HG03432 (cell line): ENCODE data around the gene NUDT12.

Experiments
- ATAC-seq: cut with Tn5 transposase; IDR thresholded peaks from one replicate; pipeline ENCODE4 v1.9.1; 2021; ENCODE audit warnings: mild to moderate bottlenecking, moderate library complexity; ENCODE audit not compliant: unreplicated experiment

Gene NUDT12

DNA sequence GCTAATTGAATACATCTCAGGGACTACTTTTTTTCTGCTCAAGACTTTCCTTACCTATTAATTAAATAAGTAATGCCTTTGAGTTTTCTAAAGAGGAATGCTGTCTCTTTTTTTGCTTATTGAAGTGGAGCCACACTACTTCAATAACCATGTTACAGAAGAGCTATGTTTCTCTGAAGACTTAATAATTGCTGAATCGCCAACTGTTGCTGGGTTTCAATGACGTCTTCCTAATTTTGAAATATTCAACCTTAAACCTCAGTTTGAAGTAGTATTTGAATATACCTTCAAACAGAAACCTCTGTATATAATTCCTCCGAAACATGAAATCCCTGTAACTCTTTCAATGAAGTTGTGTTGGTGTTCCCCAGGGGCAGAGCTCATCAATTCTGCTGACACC, 21.0 kb downstream of the NUDT12 start:
- ATAC-seq = no peak

DNA sequence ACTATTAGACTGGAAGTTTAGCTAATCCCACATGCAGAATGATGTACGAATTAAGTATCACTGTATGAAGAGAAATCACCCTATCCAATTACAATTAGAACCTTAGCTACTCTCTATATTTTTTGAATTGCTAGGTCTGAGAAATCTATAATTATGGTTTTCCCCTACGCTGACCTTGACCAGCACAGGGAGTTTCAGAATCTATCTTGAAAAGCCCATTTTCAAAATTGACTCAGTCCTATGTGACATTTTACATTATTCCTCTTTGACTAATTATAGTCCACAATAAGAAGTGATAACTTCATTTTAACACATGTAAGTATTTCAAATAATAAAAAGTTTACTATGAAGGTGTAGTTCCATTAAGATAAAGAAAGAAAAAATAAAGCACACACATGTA, 21.5 kb downstream of the NUDT12 start:
- no peak for ATAC-seq

- no peak for ATAC-seq
These were observed 22.9 kb downstream of the NUDT12 start for GRCh38 chr5:103539376-103540330.

- no peak for ATAC-seq
These were observed 30.4 kb downstream of the NUDT12 start for GRCh38 chr5:103532086-103532734.

DNA sequence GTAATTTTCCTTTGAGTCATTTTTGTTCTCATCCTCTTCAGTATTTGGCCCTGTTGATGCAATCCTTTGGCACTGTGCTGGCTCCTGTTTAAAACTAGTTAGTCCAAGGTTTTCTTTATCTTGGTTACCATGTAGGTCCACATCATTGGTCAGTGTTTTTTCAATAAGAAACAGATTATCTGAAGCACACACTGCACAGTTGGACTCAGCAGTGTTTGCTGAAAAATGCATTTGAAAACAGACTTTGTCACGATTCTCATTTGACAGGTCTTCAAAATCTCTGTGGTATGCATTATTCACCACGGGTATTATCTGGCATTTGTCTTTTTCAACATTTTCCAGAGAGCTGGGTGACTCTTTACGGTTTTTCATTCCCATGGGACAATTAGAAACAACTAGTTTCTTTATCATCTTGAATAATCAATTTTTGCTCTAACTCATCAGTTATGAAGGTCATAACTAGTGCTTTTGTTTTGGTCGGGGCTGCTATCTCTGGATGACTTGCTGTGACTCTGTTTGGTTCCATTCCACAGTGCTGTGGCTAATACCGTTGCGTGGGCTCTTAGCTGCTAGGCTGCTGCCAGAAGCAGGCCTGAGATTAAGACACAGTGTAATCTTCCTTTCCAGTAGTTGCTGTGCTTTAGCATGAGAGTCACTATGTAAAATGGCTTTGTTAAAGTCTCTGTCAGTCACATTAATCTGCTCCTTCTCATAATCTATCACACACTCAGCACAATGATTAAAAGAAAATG, 36.2 kb downstream of the NUDT12 start:
- ATAC-seq = no peak

DNA sequence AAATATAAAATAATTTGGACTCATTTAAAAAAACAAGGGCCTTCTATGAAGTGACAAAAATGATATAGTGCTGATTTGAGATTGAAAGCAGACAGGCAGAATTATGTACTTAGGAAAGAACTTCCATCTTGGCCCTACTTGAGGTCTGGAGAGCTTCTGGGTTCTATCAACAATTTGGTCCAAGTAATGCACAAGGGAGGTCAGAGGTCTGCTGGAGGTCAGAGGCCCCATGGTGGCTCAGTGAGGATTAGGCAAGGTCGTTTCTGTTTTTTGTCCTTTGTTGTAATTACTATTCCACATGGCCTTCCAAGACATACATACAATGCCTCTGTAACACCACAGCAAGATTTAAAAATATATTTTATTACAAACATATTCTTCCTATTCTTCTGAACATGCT, 37.2 kb downstream of the NUDT12 start:
- ATAC-seq = no peak

- ATAC-seq = no peak
These were observed 39.3 kb downstream of the NUDT12 start for GRCh38 chr5:103523319-103523718.

GRCh38 chr5:103522586-103522985, 40.0 kb downstream of the NUDT12 start:
- ATAC-seq = no peak

DNA sequence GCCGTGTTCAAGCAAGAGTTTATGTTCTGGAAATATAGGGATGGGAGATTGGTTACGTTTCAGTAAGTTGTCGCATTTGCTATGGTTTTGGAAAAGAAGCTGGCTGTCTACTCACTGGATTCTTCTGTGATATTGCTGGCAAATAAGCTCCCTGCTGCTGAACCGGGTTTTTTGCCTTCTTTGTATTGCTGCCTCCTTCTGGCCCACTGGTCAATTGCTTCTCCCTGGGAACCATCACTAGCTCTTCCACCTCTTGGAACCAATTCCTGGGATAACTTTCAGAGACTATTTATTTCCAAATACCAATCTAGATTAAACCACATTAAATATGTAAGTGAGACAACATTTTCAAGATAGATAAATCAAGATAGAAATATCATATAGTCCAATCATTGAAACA, 43.0 kb downstream of the NUDT12 start:
- no peak for ATAC-seq

- ATAC-seq = no peak
These were observed 48.2 kb downstream of the NUDT12 start for GRCh38 chr5:103514371-103514770.

GRCh38 chr5:103513701-103514100, 48.9 kb downstream of the NUDT12 start:
- ATAC-seq = no peak

GRCh38 chr5:103512500-103512899, 50.1 kb downstream of the NUDT12 start:
- ATAC-seq = no peak

- no peak for ATAC-seq
These were observed 51.1 kb downstream of the NUDT12 start for GRCh38 chr5:103511554-103511885.

GRCh38 chr5:103510851-103511553, 51.6 kb downstream of the NUDT12 start:
- ATAC-seq = no peak

DNA sequence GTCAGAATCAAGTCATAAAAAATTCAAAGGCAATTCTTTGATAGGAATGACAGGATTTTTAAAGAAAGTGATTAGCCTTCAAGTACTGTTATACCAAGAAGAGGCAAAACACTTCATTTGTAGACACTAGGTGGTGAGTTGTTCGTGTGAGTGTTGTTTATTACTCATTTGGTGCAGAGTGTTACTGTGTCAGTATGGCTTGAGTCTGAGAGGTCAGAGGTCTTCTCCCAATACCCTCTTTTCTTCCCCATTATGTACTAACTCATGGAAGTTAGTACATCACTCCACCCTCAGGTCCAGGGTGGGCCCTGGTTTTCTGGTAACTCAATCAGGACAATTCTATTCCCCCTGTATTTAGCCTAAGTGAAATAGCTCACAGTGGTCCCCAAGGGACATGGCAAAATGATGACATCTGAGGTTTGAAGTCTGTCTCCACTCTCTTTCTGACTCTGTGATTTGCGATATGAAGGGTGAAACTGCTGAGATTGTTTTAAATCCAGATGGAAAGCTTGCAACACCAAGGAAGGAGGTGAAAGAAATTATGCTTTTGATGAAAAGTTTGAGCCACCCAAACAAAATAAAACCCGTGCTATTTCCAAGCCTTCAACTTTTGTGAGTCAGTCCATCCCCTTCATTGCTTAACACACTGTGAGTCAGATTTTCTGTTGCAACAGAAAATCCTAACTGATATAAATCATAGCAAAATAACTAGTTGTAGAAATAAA, 56.8 kb downstream of the NUDT12 start:
- no peak for ATAC-seq

DNA sequence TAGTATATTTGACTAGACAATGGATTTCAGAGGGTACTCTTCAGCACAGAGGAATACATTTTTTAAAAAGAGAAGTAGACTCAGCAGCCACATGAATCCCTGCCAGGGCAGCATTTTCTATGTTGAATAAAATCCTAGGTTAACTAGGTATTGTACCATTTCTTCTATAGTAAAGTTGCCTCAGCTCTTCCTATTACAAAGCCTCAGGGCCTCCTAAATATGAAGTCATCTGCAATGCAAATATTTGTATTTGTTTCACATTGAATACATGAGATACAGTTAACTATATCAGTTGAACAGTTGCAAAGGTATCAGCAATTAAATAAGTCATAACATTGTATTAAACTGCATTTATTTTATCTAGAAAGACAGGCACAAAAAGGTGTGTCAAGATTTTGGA, 59.5 kb downstream of the NUDT12 start:
- no peak for ATAC-seq

DNA sequence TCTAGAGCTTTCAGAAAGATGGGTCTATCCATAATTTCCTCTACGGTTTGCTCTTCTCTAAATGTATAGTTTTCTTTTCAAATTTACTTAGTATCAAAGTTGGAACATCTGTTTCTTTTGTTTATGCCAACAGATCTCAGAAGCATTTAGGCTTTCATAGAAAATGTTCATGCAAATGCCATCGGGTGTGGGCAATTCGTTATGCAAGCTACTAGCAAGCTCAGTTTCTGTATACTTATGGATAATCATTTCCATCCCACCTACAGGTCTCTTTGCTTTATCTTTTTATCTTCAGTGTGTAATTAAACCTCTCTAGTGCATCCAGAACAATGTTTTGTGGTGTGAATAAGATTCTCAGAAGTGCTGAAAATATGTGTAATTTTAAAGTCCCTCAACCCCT, 59.9 kb downstream of the NUDT12 start:
- no peak for ATAC-seq
